ENCODE measurements around the gene BAX.
"Not testable (repeated sequence)": the region's sequence is repeated elsewhere in the genome, so short reads cannot be mapped to it uniquely, and the experiment has no call there.

Gene BAX

DNA sequence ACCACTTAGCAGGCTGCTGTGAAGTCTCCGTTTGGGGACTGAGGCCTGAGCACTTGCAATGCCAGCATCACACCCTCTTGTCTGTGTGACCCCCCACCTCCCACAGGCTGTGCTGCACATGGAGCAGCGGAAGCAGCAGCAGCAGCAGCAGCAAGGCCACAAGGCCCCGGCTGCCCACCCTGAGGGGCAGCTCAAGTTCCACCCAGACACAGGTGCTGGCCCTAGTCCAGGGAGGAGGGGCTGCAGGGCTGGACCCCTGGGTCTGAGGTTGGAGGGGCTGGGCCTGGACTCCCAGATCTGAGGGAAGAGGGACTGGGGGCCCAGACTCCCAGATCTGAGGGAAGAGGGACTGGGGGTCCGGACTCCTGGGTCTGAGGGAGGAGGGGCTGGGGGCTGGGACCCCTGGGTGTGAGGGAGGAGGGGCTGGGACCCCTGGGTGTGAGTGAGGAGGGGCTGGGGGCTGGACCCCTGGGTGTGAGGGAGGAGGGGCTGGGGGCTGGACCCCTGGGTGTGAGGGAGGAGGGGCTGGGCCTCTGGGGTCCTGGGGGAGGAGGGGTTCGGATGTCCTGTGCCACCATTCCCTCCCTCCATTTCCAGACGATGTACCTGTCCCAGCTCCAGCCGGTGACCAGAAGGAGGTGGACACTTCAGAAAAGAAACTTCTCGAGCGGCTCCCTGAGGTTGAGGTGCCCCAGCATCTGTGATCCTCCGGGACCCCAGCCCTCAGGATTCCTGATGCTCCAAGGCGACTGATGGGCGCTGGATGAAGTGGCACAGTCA, 32.8 kb upstream of the BAX start:
- H3K9me3 ChIP-seq (ENCODE audit: low read length) = no peaks in the 10 kb centered on the region

DNA sequence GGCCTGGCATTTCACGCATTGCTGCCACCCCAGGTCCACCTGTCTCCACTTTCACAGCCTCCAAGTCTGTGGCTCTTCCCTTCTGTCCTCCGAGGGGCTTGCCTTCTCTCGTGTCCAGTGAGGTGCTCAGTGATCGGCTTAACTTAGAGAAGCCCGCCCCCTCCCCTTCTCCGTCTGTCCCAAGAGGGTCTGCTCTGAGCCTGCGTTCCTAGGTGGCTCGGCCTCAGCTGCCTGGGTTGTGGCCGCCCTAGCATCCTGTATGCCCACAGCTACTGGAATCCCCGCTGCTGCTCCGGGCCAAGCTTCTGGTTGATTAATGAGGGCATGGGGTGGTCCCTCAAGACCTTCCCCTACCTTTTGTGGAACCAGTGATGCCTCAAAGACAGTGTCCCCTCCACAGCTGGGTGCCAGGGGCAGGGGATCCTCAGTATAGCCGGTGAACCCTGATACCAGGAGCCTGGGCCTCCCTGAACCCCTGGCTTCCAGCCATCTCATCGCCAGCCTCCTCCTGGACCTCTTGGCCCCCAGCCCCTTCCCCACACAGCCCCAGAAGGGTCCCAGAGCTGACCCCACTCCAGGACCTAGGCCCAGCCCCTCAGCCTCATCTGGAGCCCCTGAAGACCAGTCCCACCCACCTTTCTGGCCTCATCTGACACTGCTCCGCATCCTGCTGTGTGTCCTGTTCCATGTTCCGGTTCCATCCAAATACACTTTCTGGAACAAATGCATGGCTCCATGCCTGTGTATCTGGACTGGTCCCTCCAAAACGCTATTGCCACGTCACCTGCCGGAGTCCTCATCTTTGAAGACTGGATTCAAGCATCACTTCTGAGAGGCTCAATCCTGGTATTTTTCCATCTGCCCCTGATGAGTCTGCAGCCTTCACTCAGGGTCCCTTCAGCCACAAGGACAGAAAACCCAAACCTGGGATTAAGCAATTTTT, 31.9 kb upstream of the BAX start:
- H3K36me3 ChIP-seq (ENCODE audit: insufficient read depth, low read length) = peaks cover 44% of the 10 kb centered on the region
- H2AFZ ChIP-seq (ENCODE audit: low read depth, low read length) = no peak overlapping the region
- H3K4me1 ChIP-seq (ENCODE audit: insufficient read depth, low read length) = no peaks in the 10 kb centered on the region
- no peaks in the 10 kb centered on the region for H3K9me3 ChIP-seq (ENCODE audit: low read length)
- no peak overlapping the region for H3K4me3 ChIP-seq (ENCODE audit: low read length)
- H3K27me3 ChIP-seq (ENCODE audit: insufficient read depth, low read length) = no peaks in the 10 kb centered on the region

More for the DNA sequence above, 32.8 kb upstream of the BAX start:
- no peak overlapping the region for H3K4me3 ChIP-seq (ENCODE audit: low read length)
- peaks cover 45% of the 10 kb centered on the region for H3K36me3 ChIP-seq (ENCODE audit: insufficient read depth, low read length)
- no peak overlapping the region for H2AFZ ChIP-seq (ENCODE audit: low read depth, low read length)
- no peaks in the 10 kb centered on the region for H3K4me1 ChIP-seq (ENCODE audit: insufficient read depth, low read length)
- no peaks in the 10 kb centered on the region for H3K27me3 ChIP-seq (ENCODE audit: insufficient read depth, low read length)

DNA sequence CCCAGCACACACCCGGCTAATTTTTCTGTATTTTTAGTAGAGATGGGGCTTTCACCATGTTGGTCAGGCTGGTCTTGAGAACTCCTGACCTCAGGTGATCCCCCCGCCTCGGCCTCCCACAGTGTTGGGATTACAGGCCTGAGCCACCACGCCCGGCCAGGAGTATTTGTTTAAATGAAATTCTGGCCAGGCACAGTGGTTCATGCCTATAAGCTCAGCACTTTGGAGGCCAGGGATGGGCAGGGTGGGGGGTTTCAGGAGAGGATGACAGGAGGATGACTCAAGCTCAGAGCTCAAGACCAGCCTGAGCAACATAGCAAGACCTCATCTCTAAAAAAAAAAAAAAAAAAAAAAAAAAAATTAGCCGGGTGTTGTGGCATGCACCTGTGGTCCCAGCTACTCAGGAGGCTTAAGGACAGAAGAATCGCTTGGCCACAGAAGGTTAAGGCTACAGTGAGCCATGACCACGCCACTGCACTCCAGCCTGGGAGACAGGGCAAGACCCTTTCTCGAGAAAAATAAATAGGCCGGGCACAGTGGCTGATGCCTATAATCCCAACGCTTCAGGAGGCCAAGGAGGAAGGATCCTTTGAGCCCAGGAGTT, 29.3 kb upstream of the BAX start:
- Histone ChIP-seq H3K36me3 (ENCODE audit: insufficient read depth, low read length) (peaks cover 24% of the 10 kb centered on the region), H2AFZ (ENCODE audit: low read depth, low read length) (no peak overlapping the region), H3K27me3 (ENCODE audit: insufficient read depth, low read length) (no peaks in the 10 kb centered on the region), H3K4me3 (ENCODE audit: low read length) (no peak overlapping the region), H3K4me1 (ENCODE audit: insufficient read depth, low read length) (no peaks in the 10 kb centered on the region), H3K9me3 (ENCODE audit: low read length) (no peaks in the 10 kb centered on the region)

DNA sequence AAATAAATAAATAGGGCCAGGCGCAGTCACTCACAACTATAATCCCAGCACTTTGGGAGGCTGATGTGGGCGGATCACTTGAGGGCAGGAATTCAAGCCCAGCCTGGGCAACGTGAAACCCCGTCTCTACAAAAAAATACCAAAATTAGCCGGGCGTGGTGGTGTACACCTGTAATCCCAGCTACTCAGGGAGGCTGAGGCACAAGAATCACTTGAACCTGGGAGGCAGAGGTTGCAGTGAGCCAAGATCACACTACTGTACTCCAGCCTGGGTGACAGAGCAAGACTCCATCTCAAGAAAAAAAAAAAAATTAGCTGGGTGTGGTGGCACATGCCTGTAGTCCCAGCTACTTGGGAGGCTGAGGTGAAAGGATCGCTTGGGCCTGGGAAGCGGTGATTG, 28.8 kb upstream of the BAX start:
- H3K9me3 ChIP-seq (ENCODE audit: low read length); H2AFZ ChIP-seq (ENCODE audit: low read depth, low read length); H3K4me3 ChIP-seq (ENCODE audit: low read length); H3K4me1 ChIP-seq (ENCODE audit: insufficient read depth, low read length); H3K27me3 ChIP-seq (ENCODE audit: insufficient read depth, low read length): not testable (repeated sequence)
- peaks cover 22% of the 10 kb centered on the region for H3K36me3 ChIP-seq (ENCODE audit: insufficient read depth, low read length)

DNA sequence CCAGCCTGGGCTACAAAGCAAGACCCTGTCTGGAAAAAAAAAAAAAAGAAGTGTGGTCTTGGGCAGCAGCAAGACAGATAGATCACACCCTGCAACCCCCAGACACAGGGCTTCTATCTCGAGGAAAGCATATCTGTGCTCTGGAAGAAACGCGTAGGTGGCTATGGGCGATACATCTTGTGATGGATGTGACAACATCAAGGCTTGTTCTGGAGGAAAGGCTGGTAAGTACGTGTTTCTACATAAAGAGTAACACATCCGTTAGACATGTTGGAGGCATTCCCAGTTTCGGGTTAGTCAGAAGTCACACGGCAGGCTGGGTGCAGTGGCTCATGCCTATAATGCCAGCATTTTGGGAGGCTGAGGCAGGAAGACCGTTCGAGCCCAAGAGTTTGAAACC, 27.8 kb upstream of the BAX start:
- Histone ChIP-seq H3K4me1 (ENCODE audit: insufficient read depth, low read length) (no peaks in the 10 kb centered on the region), H3K4me3 (ENCODE audit: low read length) (no peak overlapping the region), H3K9me3 (ENCODE audit: low read length) (no peaks in the 10 kb centered on the region), H2AFZ (ENCODE audit: low read depth, low read length) (no peak overlapping the region), H3K27me3 (ENCODE audit: insufficient read depth, low read length) (no peaks in the 10 kb centered on the region), H3K36me3 (ENCODE audit: insufficient read depth, low read length) (peaks cover 13% of the 10 kb centered on the region)

DNA sequence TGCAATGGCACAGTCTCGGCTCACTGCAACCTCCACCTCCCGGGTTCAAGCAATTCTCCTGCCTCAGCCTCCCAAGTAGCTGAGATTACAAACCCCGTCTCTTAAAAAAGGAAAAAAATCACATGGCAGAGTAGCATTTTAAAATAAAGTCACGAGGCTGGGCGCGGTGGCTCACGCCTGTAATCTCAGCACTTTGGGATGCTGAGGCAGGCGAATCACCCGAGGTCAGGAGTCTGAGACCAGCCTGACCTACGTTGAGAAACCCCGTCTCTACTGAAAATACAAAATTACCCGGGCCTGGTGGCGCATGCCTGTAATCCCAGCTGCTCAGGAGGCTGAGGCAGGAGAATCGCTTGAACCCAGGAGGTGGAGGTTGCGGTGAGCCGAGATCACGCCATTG, 27.0 kb upstream of the BAX start:
- H3K9me3 ChIP-seq (ENCODE audit: low read length); H3K27me3 ChIP-seq (ENCODE audit: insufficient read depth, low read length); H3K36me3 ChIP-seq (ENCODE audit: insufficient read depth, low read length); H3K4me1 ChIP-seq (ENCODE audit: insufficient read depth, low read length); H2AFZ ChIP-seq (ENCODE audit: low read depth, low read length); H3K4me3 ChIP-seq (ENCODE audit: low read length): not testable (repeated sequence)

DNA sequence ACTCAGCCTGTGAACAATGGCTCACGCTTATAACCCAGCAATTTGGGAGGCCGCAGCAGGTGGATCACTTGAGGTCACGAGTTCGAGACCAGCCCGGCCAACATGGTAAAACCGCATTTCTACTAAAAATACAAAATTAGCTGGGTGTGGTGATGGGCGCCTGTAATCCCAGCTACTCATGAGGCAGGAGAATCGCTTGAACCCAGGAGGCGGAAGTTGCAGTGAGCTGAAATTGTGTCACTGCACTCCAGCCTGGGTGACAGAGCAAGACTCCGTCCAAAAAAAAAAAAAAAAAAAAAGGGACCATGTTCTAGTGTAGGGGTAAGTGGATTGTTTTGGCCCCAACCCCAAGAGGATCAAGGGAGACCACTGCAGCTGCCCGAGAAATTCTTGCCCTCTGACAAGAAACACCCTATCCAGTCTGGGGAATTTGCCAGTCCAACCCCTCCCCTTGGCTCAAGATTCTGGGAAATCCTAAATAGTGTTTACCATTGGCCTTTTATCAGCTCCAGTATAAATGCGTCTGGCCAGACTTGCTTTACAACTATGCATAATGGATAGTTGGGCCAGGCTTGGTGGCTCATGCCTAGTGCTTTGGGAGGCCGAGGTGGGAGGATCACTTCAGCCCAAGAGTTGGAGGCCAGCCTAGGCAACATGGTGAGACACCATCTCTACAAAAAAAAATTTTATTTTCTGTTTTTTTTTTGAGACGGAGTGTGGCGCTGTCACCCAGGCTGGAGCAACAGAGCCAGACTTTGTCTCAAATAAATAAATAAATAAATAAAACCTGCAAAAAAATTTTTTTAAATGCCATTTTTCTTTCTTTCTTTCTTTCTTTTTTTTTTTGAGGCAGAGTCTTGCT, 26.3 kb upstream of the BAX start:
- peaks cover 3% of the 10 kb centered on the region for H3K27me3 ChIP-seq (ENCODE audit: insufficient read depth, low read length)

DNA sequence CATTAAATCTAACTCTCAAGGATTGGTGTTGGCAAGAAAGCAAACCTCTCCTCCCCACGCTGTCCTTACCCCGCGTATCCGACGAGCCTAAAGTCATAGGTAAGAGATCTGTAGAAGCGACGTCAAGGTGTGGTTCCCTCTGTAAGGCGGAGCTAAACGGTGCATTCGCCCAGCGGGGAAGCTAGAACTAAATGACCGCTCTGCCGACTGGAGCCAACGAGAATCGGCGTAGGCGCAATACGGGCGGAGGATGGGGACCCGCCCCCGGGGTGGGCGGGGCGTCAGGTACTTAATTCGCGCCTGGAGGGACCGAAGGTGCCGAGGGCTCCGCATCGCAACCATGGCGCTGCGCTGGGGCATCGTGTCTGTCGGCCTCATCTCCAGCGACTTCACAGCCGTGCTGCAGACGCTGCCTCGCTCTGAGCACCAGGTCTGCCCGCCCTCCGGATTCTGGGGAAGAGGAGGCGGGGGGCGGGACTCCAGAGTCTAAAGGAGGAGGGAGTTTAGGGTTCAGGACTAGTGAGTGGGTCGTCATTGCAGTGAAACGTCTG, 21.2 kb upstream of the BAX start, which contains the start of gene DHDH:
Gene DHDH (plus strand): TSS at position 318 of the 551 bp plus-strand sequence. CDS start 23 bp downstream, at position 341.
- no peaks in the 10 kb centered on the region for H3K9me3 ChIP-seq (ENCODE audit: low read length)
- peaks cover 15% of the 10 kb centered on the region for H3K4me1 ChIP-seq (ENCODE audit: insufficient read depth, low read length)
- H3K36me3 ChIP-seq (ENCODE audit: insufficient read depth, low read length) = no peaks in the 10 kb centered on the region
- peaks cover 3% of the 10 kb centered on the region for H3K27me3 ChIP-seq (ENCODE audit: insufficient read depth, low read length)
- H2AFZ ChIP-seq (ENCODE audit: low read depth, low read length) = peak within 1 kb of the TSS; percentile 74
- H3K4me3 ChIP-seq (ENCODE audit: low read length) = peak within 1 kb of the TSS; percentile 44

More for the DNA sequence above, 26.3 kb upstream of the BAX start:
- no peak overlapping the region for H3K4me3 ChIP-seq (ENCODE audit: low read length)
- no peak overlapping the region for H2AFZ ChIP-seq (ENCODE audit: low read depth, low read length)
- H3K4me1 ChIP-seq (ENCODE audit: insufficient read depth, low read length) = peaks cover 7% of the 10 kb centered on the region
- no peaks in the 10 kb centered on the region for H3K9me3 ChIP-seq (ENCODE audit: low read length)
- H3K36me3 ChIP-seq (ENCODE audit: insufficient read depth, low read length) = no peaks in the 10 kb centered on the region

DNA sequence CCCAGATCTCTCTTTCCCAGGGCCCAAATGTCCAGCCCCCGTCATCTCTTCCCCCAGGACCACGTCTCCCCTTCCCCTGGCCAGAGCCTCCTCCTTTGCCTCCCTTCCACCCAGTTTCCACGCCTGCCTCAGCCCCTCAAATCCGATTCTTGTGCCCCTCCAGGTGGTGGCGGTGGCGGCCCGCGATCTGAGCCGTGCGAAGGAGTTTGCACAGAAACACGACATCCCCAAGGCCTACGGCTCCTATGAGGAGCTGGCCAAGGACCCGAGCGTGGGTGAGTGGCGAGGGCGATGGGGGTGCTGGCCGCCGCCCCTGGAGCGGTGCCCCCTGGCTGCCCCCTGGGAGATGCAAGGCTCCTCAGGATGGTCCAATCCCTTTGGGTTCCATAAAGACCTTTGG, 19.8 kb upstream of the BAX start:
- Histone ChIP-seq H3K27me3 (ENCODE audit: insufficient read depth, low read length) (peaks cover 3% of the 10 kb centered on the region), H3K4me1 (ENCODE audit: insufficient read depth, low read length) (peaks cover 15% of the 10 kb centered on the region)

DNA sequence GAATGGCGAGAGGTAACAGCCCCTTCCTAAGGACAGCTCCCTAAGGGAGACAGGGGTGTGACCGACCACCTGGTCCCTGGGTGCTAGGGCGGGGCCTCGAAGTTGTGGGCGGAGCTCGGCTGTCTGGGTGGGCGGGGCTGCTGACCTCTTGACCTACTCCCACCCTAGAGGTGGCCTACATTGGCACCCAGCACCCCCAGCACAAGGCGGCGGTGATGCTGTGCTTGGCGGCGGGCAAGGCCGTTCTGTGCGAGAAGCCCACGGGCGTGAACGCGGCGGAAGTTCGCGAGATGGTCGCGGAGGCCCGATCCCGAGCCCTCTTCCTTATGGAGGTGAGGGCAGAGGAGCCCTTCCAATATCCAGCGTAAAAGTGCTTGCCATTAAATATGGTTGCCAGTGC, 18.8 kb upstream of the BAX start:
- H3K36me3 ChIP-seq (ENCODE audit: insufficient read depth, low read length) = no peaks in the 10 kb centered on the region
- H2AFZ ChIP-seq (ENCODE audit: low read depth, low read length) = no peak overlapping the region
- H3K4me1 ChIP-seq (ENCODE audit: insufficient read depth, low read length) = peaks cover 15% of the 10 kb centered on the region
- no peak overlapping the region for H3K4me3 ChIP-seq (ENCODE audit: low read length)
- H3K9me3 ChIP-seq (ENCODE audit: low read length) = no peaks in the 10 kb centered on the region
- H3K27me3 ChIP-seq (ENCODE audit: insufficient read depth, low read length) = peaks cover 3% of the 10 kb centered on the region

More for the DNA sequence above, 19.8 kb upstream of the BAX start:
- H3K36me3 ChIP-seq (ENCODE audit: insufficient read depth, low read length) = no peaks in the 10 kb centered on the region
- no peak overlapping the region for H3K4me3 ChIP-seq (ENCODE audit: low read length)
- no peaks in the 10 kb centered on the region for H3K9me3 ChIP-seq (ENCODE audit: low read length)
- no peak overlapping the region for H2AFZ ChIP-seq (ENCODE audit: low read depth, low read length)

DNA sequence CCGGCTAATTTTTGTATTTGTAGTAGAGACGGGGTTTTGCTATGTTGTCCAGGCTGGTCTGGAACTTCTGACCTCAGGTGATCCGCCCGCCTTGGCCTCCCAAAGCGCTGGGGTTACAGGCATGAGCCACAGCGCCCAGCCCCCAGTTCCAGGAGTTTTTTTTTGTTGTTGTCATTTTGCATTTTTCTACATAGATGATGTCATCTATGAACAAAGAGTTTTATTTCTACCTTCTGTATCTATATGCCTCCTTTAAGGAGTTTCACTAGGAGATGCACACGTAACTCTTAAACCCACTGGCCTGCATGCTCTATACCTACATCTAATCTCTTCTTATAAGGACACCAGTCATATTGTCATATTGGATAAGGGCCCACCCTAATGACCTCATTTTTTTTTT, 16.4 kb upstream of the BAX start:
- peaks cover 9% of the 10 kb centered on the region for H3K4me1 ChIP-seq (ENCODE audit: insufficient read depth, low read length)
- H3K4me3 ChIP-seq (ENCODE audit: low read length) = no peak overlapping the region
- H2AFZ ChIP-seq (ENCODE audit: low read depth, low read length) = no peak overlapping the region
- no peaks in the 10 kb centered on the region for H3K36me3 ChIP-seq (ENCODE audit: insufficient read depth, low read length)
- no peaks in the 10 kb centered on the region for H3K27me3 ChIP-seq (ENCODE audit: insufficient read depth, low read length)
- H3K9me3 ChIP-seq (ENCODE audit: low read length) = no peaks in the 10 kb centered on the region

DNA sequence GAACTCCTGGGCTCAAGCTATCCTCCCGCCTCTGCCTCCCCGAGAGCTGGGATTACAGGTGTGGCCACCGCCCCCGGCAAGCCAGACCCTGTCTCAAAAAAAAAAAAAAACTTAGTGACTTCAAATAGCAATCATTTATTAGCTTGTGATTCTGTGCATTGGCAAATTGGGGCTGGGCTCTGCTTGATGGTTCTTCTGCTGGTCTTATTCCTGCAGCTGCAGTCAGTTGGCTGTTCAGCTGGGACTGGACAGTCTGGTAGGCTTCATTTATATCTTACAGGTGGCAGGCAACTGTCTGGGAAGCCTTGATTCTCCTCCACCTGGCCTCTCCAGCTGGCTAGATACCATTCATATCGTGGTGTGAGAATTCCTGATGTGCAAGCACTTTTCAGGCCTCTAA, 13.8 kb upstream of the BAX start:
- Histone ChIP-seq H3K27me3 (ENCODE audit: insufficient read depth, low read length) (no peaks in the 10 kb centered on the region), H2AFZ (ENCODE audit: low read depth, low read length) (no peak overlapping the region), H3K9me3 (ENCODE audit: low read length) (no peaks in the 10 kb centered on the region), H3K36me3 (ENCODE audit: insufficient read depth, low read length) (no peaks in the 10 kb centered on the region), H3K4me1 (ENCODE audit: insufficient read depth, low read length) (peaks cover 4% of the 10 kb centered on the region), H3K4me3 (ENCODE audit: low read length) (no peak overlapping the region)
